GM23248 (cell line): ENCODE measurements around the gene CCDC85B. TPM values are rescaled to one million over a fixed set of nuclear protein-coding genes. Genes with fewer than 3 reads are reported as not detected.

Experiments used
- DNase-seq: peaks from one replicate; pipeline ENCODE4 v3.0.0-alpha.2; 2015
- H2AFZ ChIP-seq: fragments of 200-600 bp; sonication (generic); 2 replicates; pipeline ENCODE4 v1.6.1; 2016; ENCODE audit warnings: antibody characterized with exemption
- H3F3A ChIP-seq: fragments of 200-600 bp; sonication (generic); 2 replicates; pipeline ENCODE4 v1.6.1; 2016; ENCODE audit warnings: mild to moderate bottlenecking, antibody characterized with exemption, mixed run types; ENCODE audit not compliant: insufficient read depth
- H3K27ac ChIP-seq: fragments of 200-600 bp; sonication (generic); 2 replicates; pipeline ENCODE4 v1.5.1; 2016; ENCODE audit warnings: mild to moderate bottlenecking
- H3K27me3 ChIP-seq: fragments of 200-600 bp; sonication (generic); replicated peaks from 2 replicates; pipeline ENCODE4 v1.6.1; 2016; ENCODE audit warnings: mild to moderate bottlenecking; ENCODE audit not compliant: insufficient read depth
- H3K36me3 ChIP-seq: fragments of 200-600 bp; sonication (generic); 2 replicates; pipeline ENCODE4 v1.6.1; 2016; ENCODE audit warnings: low read depth, mild to moderate bottlenecking
- H3K4me1 ChIP-seq: fragments of 200-600 bp; sonication (generic); 2 replicates; pipeline ENCODE4 v1.6.1; 2016; ENCODE audit warnings: mild to moderate bottlenecking; ENCODE audit not compliant: insufficient read depth
- H3K4me2 ChIP-seq: fragments of 200-600 bp; sonication (generic); one replicate; pipeline ENCODE4 v1.6.1; 2016; ENCODE audit warnings: mild to moderate bottlenecking; ENCODE audit not compliant: unreplicated experiment
- H3K4me3 ChIP-seq: fragments of 200-600 bp; sonication (generic); 2 replicates; pipeline ENCODE4 v1.5.1; 2016; ENCODE audit warnings: mild to moderate bottlenecking
- H3K79me2 ChIP-seq: fragments of 200-600 bp; sonication (generic); 2 replicates; pipeline ENCODE4 v1.6.1; 2016; ENCODE audit warnings: mild to moderate bottlenecking; ENCODE audit not compliant: insufficient read depth
- H3K9ac ChIP-seq: fragments of 200-600 bp; sonication (generic); 2 replicates; pipeline ENCODE4 v1.6.1; 2016; ENCODE audit warnings: mild to moderate bottlenecking
- H3K9me2 ChIP-seq: fragments of 200-600 bp; sonication (generic); 2 replicates; pipeline ENCODE4 v1.6.1; 2016; ENCODE audit warnings: mixed run types, mild to moderate bottlenecking, moderate library complexity; ENCODE audit not compliant: insufficient read depth
- H3K9me3 ChIP-seq: fragments of 200-600 bp; sonication (generic); one replicate; pipeline ENCODE4 v1.6.1; 2017; ENCODE audit warnings: low read depth
- H4K20me1 ChIP-seq: fragments of 200-600 bp; sonication (generic); 2 replicates; pipeline ENCODE4 v1.6.0; 2016; ENCODE audit not compliant: insufficient read depth
- EZH2 ChIP-seq: fragments of 200-600 bp; sonication (generic); IDR thresholded peaks from 2 replicates; pipeline ENCODE4 v1.6.1; 2018; ENCODE audit warnings: antibody characterized with exemption, mild to moderate bottlenecking; ENCODE audit not compliant: insufficient read depth, poor library complexity, severe bottlenecking
- EZH2phosphoT487 ChIP-seq: fragments of 200-600 bp; sonication (generic); IDR thresholded peaks from 2 replicates; pipeline ENCODE4 v1.6.1; 2018; ENCODE audit warnings: antibody characterized with exemption, moderate library complexity, mild to moderate bottlenecking, low read depth; ENCODE audit not compliant: insufficient read depth
- WGBS, 2 experiments: methylation state at CpG; one replicate each; pipeline ENCODE4 v1.1.6; 2015 to 2017; ENCODE audit warnings: low lambda C conversion rate in 2 of 2, low coverage in 1 of 2; ENCODE audit errors: missing lambda C conversion rate in 2 of 2; 5-methylcytosine and 5-hydroxymethylcytosine counted together
- in situ Hi-C: fragments of 300-500 bp; cut with MboI; formaldehyde crosslinking; loops from 2 replicates; pipeline ENCODE4 v1.15.0; 2020
- polyA plus RNA-seq: library from polyadenylated mRNA; unstranded; fragments of >200 nt; fragmentation: Nextera tagmentation; extraction: Ambion mirVana; gene quantifications from 2 replicates; pipeline ENCODE4 v1.2.1, GENCODE V29; 2016
- total RNA-seq: library from RNA; depleted of rRNA; stranded (reverse); fragments of >200 nt; shearing (Covaris generic); gene quantifications from 2 replicates; pipeline ENCODE4 v1.2.3, GENCODE V29; 2014

CCDC85B gene
- total and polyA plus RNA-seq, 2 experiments from 2014 or later, result 116 to 143 TPM

GRCh38 chr11:65916391-65916790 lies 25.9 kb downstream of the CCDC85B start:
- in situ Hi-C loops, result no loop called here
- WGBS, 2 experiments, result 18 to 22% methylated on average over 7 of the region's 7 CpGs
- Histone ChIP-seq H3F3A (peaks cover 62% of the 10 kb centered on the region), H4K20me1 (no peaks in the 10 kb centered on the region), H3K9ac (peak overlapping the region; percentile 96), H2AFZ (no peak overlapping the region), H3K4me1 (peaks cover 70% of the 10 kb centered on the region), H3K4me2 (peak overlapping the region; percentile 87), H3K79me2 (peaks cover 51% of the 10 kb centered on the region), H3K36me3 (no peaks in the 10 kb centered on the region), H3K27ac (peak overlapping the region; percentile 99), H3K27me3 (no peaks in the 10 kb centered on the region), H3K4me3 (peak overlapping the region; percentile 83), H3K9me3 (no peaks in the 10 kb centered on the region), H3K9me2 (no peaks in the 10 kb centered on the region)
- TF ChIP-seq EZH2 (no peak), EZH2phosphoT487 (no peak)
- no peak for DNase-seq

GRCh38 chr11:65917077-65917433 lies 26.6 kb downstream of the CCDC85B start:
- Histone ChIP-seq H3K79me2 (peaks cover 57% of the 10 kb centered on the region), H3K9me2 (no peaks in the 10 kb centered on the region), H3K9ac (peak overlapping the region; percentile 96), H3F3A (peaks cover 57% of the 10 kb centered on the region), H2AFZ (no peak overlapping the region), H3K4me2 (peak overlapping the region; percentile 87), H3K27ac (peak overlapping the region; percentile 99), H3K4me3 (peak overlapping the region; percentile 83), H3K27me3 (no peaks in the 10 kb centered on the region), H3K36me3 (peaks cover 3% of the 10 kb centered on the region; the same call in 1 of the 2 replicates), H3K4me1 (peaks cover 64% of the 10 kb centered on the region), H3K9me3 (no peaks in the 10 kb centered on the region), H4K20me1 (no peaks in the 10 kb centered on the region)
- 33 to 57% methylated on average over 3 of the region's 3 CpGs for WGBS, 2 experiments
- TF ChIP-seq EZH2phosphoT487 (no peak), EZH2 (no peak)
- DNase-seq, result no peak
- in situ Hi-C loops, result no loop called here

GRCh38 chr11:65917434-65918210 lies 27.1 kb downstream of the CCDC85B start:
- no peaks in the 10 kb centered on the region for H3K27me3 ChIP-seq
- H3K9me2 ChIP-seq, result no peaks in the 10 kb centered on the region
- peak; percentile 54 for DNase-seq
- TF ChIP-seq EZH2phosphoT487 (no peak), EZH2 (no peak)
- no peak overlapping the region for H2AFZ ChIP-seq
- peak overlapping the region; percentile 83 for H3K4me3 ChIP-seq
- H3K4me2 ChIP-seq, result peak overlapping the region; percentile 87
- WGBS, 2 experiments, result 36 to 37% methylated on average over 30 to 35 of the region's 35 CpGs
- peaks cover 62% of the 10 kb centered on the region for H3K79me2 ChIP-seq
- peak overlapping the region; percentile 99 for H3K27ac ChIP-seq
- H3K9me3 ChIP-seq, result no peaks in the 10 kb centered on the region
- peaks cover 58% of the 10 kb centered on the region for H3K4me1 ChIP-seq
- H3F3A ChIP-seq, result peaks cover 55% of the 10 kb centered on the region
- peak overlapping the region; percentile 96 for H3K9ac ChIP-seq
- in situ Hi-C loops, result no loop called here
- H3K36me3 ChIP-seq, result peaks cover 9% of the 10 kb centered on the region; the same call in 1 of the 2 replicates
- no peaks in the 10 kb centered on the region for H4K20me1 ChIP-seq

GRCh38 chr11:65918211-65919140 lies 28.0 kb downstream of the CCDC85B start, which contains the start of gene C11orf68:
TSS of gene C11orf68 (minus strand) at chr11:65919062. CDS start at chr11:65919031, 31 bp downstream.
- Histone ChIP-seq H3K4me3 (peak within 1 kb of the TSS; percentile 93), H2AFZ (peak within 1 kb of the TSS; percentile 23), H3K9me2 (no peaks in the 10 kb centered on the region), H3K27me3 (no peaks in the 10 kb centered on the region), H3K4me2 (peak within 1 kb of the TSS; percentile 87), H3K9ac (peak within 1 kb of the TSS; percentile 96), H3K27ac (peak within 1 kb of the TSS; percentile 99), H3K79me2 (peaks cover 71% of the 10 kb centered on the region), H3K36me3 (peaks cover 18% of the 10 kb centered on the region; the same call in 1 of the 2 replicates), H3K4me1 (peaks cover 49% of the 10 kb centered on the region), H3F3A (peaks cover 57% of the 10 kb centered on the region), H3K9me3 (no peaks in the 10 kb centered on the region), H4K20me1 (no peaks in the 10 kb centered on the region)
- WGBS, 2 experiments, result 5 to 8% methylated on average over 38 to 67 of the region's 77 CpGs
- peak; percentile 70 for DNase-seq
- in situ Hi-C loops, result no loop called here
- TF ChIP-seq EZH2 (no peak), EZH2phosphoT487 (no peak)
